Measurements from ENCODE around the gene STAT5B. TPM values are rescaled to one million over a fixed set of nuclear protein-coding genes. Genes with fewer than 3 reads are reported as not detected.
"Not testable (repeated sequence)": the region's sequence is repeated elsewhere in the genome, so short reads cannot be mapped to it uniquely, and the experiment has no call there.

STAT5B gene
- total RNA-seq, 2 experiments from 2014 or later: 128 to 129 TPM

DNA sequence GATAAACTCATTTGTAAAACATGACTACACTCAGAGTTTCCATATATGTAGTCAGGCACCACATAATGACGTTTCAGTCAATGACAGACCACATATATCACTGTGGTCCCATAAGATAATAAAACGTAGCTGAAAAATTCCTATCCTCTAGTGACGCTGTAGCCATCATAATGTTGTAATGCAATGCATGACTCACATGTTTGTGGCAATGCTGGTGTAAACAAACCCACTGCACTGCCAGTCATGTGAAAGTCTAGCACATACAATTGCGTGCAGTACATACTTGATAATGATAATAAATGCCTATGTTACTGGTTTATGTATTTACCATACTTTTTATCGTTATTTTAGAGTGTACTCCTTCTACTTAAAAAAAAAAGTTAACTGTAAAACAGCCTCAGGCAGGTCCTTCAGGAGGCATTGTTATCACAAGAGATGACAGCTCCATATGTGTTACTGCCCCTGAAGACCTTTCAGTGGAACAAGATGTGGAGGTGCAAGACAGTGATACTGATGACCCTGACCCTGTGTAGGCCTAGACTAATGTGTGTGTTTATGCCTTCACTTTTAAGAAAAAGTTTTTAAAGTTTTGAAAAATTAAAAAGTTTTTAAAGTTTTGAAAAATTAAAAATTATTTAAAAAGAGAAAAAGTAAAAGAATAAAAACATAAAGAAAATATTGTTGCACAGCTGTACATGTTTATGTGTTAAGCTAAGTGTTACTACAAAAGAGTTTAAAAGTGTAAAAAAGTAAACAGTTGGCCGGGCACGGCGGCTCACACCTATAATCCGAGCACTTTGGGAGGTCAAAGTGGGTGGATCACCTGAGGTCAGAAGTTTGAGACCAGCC lies 9.0 kb downstream of the STAT5B start:
- H3K36me3 Mint-ChIP-seq (ENCODE audit: low read depth): peaks cover 37% of the 10 kb centered on the region
- peaks cover 60% of the 10 kb centered on the region for H3K4me1 Mint-ChIP-seq (ENCODE audit: low read depth)
- TF ChIP-seq, protein P1, sequence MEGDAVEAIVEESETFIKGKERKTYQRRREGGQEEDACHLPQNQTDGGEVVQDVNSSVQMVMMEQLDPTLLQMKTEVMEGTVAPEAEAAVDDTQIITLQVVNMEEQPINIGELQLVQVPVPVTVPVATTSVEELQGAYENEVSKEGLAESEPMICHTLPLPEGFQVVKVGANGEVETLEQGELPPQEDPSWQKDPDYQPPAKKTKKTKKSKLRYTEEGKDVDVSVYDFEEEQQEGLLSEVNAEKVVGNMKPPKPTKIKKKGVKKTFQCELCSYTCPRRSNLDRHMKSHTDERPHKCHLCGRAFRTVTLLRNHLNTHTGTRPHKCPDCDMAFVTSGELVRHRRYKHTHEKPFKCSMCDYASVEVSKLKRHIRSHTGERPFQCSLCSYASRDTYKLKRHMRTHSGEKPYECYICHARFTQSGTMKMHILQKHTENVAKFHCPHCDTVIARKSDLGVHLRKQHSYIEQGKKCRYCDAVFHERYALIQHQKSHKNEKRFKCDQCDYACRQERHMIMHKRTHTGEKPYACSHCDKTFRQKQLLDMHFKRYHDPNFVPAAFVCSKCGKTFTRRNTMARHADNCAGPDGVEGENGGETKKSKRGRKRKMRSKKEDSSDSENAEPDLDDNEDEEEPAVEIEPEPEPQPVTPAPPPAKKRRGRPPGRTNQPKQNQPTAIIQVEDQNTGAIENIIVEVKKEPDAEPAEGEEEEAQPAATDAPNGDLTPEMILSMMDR (IDR thresholded peaks at IDR 0.05): no peak
- ATAC-seq (peak; percentile 85), DNase-seq (peak; percentile 74)
- H3K4me3 Mint-ChIP-seq: peak overlapping the region; percentile 27
- no peaks in the 10 kb centered on the region for H3K9me3 Mint-ChIP-seq
- H3K27me3 Mint-ChIP-seq: no peaks in the 10 kb centered on the region
- POLR2A ChIA-PET: interaction anchor here (0.6 to 12.0 kb wide), 7 partner anchors 8 to 73 kb away, joined by 3 to 136 read pairs (median 4); partner anchors contain the start of genes GHDC and STAT5B
- intact Hi-C loops (cut with micrococcal nuclease): no loop called here
- CTCF ChIA-PET: interaction anchor here (1.1 to 5.5 kb wide), 4 partner anchors 8 to 44 kb away, joined by 3 to 37 read pairs (median 14); no protein-coding TSS in a partner anchor
- H3K27ac Mint-ChIP-seq: peak overlapping the region; percentile 96

DNA sequence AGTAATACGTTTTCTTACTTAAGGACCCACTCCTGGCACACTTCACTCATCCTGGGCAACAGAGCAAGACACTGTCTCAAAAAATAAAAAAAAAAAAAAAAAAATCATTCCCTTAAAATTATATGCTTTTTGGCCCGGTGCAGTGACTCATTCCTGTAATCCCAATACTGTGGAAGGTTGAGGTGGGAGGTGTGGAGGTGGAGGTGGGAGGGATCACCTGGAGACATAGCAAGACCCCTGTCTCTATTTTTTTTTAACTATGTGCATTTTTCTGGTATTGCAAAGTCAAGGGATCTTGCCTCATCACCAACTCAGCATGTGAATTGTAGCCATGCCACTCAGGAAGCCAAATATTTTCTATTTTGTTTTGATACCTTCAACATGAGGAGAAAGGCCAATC lies 9.7 kb downstream of the STAT5B start:
- DNase-seq (no peak), ATAC-seq (no peak)
- Mint-ChIP-seq H3K27me3 (no peaks in the 10 kb centered on the region), H3K4me1 (ENCODE audit: low read depth) (peaks cover 54% of the 10 kb centered on the region), H3K9me3 (no peaks in the 10 kb centered on the region), H3K36me3 (ENCODE audit: low read depth) (peaks cover 37% of the 10 kb centered on the region), H3K4me3 (peak overlapping the region; percentile 27), H3K27ac (peak overlapping the region; percentile 96)
- intact Hi-C loops (cut with micrococcal nuclease): no loop called here
- TF ChIP-seq, protein P1 (IDR thresholded peaks at IDR 0.05): no peak
- POLR2A ChIA-PET: interaction anchor here (0.6 to 12.0 kb wide), 6 partner anchors 9 to 72 kb away, joined by 3 to 136 read pairs (median 4); partner anchors contain the start of genes GHDC and STAT5B
- CTCF ChIA-PET: interaction anchor here (5.5 kb wide), 1 partner anchor 44 kb away, joined by 37 read pairs; no protein-coding TSS in a partner anchor

DNA sequence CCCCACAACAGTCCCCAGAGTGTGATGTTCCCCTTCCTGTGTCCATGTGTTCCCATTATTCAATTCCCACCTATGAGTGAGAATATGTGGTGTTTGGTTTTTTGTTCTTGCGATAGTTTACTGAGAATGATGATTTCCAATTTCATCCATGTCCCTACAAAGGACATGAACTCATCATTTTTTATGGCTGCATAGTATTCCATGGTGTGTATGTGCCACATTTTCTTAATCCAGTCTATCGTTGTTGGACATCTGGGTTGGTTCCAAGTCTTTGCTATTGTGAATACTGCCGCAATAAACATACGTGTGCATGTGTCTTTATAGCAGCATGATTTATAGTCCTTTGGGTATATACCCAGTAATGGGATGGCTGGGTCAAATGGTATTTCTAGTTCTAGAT lies 11.8 kb downstream of the STAT5B start:
- Mint-ChIP-seq H3K4me1 (ENCODE audit: low read depth) (peaks cover 47% of the 10 kb centered on the region), H3K36me3 (ENCODE audit: low read depth) (peaks cover 29% of the 10 kb centered on the region)
- H3K4me3 Mint-ChIP-seq; DNase-seq; H3K27ac Mint-ChIP-seq; H3K27me3 Mint-ChIP-seq; H3K9me3 Mint-ChIP-seq; ATAC-seq; intact Hi-C loops (cut with micrococcal nuclease): not testable (repeated sequence)
- POLR2A ChIA-PET: interaction anchor here (0.7 to 12.0 kb wide), 5 partner anchors 9 to 1060 kb away, joined by 3 to 136 read pairs (median 4); no protein-coding TSS in a partner anchor
- CTCF ChIA-PET: interaction anchor here (0.6 to 1.4 kb wide), 2 partner anchors 42 to 225 kb away, joined by 4 read pairs; no protein-coding TSS in a partner anchor

DNA sequence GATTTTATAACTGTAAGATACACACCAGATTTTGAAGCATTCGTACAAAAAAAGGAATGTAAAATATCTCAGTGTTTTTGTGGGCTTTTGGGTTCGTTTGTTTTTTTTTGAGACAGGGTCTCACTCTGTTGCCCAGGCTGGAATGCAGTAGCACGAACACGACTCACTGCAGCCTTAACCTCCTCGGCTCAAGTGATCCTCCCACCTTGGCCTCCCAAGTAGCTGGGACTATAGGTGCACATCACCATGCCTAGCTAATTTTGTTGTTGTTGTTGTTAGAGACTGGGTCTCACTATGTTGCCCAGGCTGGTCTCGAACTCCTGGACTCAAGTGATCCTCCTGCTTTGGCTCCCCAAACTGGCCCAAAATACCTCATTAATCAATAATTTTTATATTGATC lies 15.9 kb downstream of the STAT5B start:
- ATAC-seq (no peak), DNase-seq (no peak)
- POLR2A ChIA-PET: interaction anchor here (0.6 to 3.7 kb wide), 4 partner anchors 9 to 19 kb away, joined by 3 to 24 read pairs (median 5); no protein-coding TSS in a partner anchor
- H3K4me3 Mint-ChIP-seq: no peak overlapping the region
- H3K36me3 Mint-ChIP-seq (ENCODE audit: low read depth): peaks cover 10% of the 10 kb centered on the region
- peaks cover 34% of the 10 kb centered on the region for H3K4me1 Mint-ChIP-seq (ENCODE audit: low read depth)
- H3K9me3 Mint-ChIP-seq: no peaks in the 10 kb centered on the region
- H3K27ac Mint-ChIP-seq: no peak overlapping the region
- intact Hi-C loops (cut with micrococcal nuclease): no loop called here
- CTCF ChIA-PET: interaction anchor here (0.6 to 1.7 kb wide), 4 partner anchors 9 to 38 kb away, joined by 3 to 7 read pairs (median 6); no protein-coding TSS in a partner anchor
- no peaks in the 10 kb centered on the region for H3K27me3 Mint-ChIP-seq
- TF ChIP-seq, protein P1 (IDR thresholded peaks at IDR 0.05): no peak

DNA sequence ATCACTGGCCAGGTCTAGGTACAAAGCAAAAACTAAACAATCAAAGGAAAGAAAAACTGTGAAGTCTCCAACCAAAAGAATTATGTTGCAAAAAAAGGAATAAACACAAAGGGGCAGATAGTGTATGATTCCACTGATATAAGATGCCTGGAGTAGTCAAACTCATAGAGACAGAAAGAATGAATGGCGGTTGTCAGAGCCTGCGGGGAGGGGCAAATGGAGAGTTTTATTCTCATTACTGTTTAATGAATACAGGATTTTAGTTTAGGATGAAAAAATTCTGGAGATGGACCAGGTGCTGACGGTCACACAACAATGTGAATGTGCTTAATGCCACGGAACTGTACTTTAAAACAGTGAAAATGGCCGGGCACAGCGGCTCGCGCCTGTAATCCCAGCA lies 20.7 kb downstream of the STAT5B start:
- peak overlapping the region; percentile 73 for H3K27ac Mint-ChIP-seq
- intact Hi-C loops (cut with micrococcal nuclease): no loop called here
- H3K9me3 Mint-ChIP-seq: no peaks in the 10 kb centered on the region
- ATAC-seq (no peak), DNase-seq (no peak)
- no peak overlapping the region for H3K4me3 Mint-ChIP-seq
- no peaks in the 10 kb centered on the region for H3K27me3 Mint-ChIP-seq
- TF ChIP-seq, protein P1 (IDR thresholded peaks at IDR 0.05): no peak
- CTCF ChIA-PET: interaction anchor here (0.6 kb wide), 1 partner anchor 14 kb away, joined by 3 read pairs; no protein-coding TSS in a partner anchor
- H3K4me1 Mint-ChIP-seq (ENCODE audit: low read depth): peaks cover 59% of the 10 kb centered on the region
- H3K36me3 Mint-ChIP-seq (ENCODE audit: low read depth): peaks cover 6% of the 10 kb centered on the region
- POLR2A ChIA-PET: interaction anchor here (1.1 kb wide), 1 partner anchor 10 kb away, joined by 3 read pairs; no protein-coding TSS in a partner anchor

Data from activated CD8-positive, alpha-beta T cell treated with anti-CD3 and anti-CD28 coated beads for 36 hours (primary cell).